Amniotic stem cell (primary cell): ENCODE data around the gene TSPY3.
"Not testable (repeated sequence)": the region's sequence is repeated elsewhere in the genome, so short reads cannot be mapped to it uniquely, and the experiment has no call there.

Experiments used
- DNase-seq: peaks from one replicate; lab custom pipeline; 2025; lab: John Stamatoyannopoulos, UW

Gene TSPY3

GRCh38 chrY:9398121-9398520, at the start of gene TSPY3:
TSS of gene TSPY3 (plus strand) at chrY:9398421. CDS start at chrY:9398467, 46 bp downstream.
- DNase-seq: not testable (repeated sequence)

DNA sequence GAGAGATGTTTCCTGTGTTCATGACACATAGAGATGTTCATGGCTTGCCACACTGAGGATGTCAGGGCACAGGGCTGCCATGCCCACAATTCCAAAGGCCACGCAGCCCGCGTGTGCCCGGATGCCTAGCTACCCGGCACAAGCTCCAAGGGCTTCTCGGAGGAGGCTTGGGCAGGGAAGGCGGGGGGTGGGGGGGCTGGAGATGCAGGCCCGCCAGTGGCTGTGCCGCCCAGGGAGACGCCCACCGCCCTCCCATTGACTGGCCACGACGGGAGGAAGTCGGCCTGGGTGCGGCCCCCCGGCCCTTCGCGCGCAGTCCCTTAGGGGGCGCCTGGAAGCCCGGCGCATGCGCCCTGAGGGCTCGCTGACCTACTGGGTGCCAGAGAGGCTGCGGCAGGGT, 40.7 kb upstream of the TSPY3 start, which contains the start of gene TSPY8:
Gene TSPY8 (plus strand): TSS at position 301 of the 400 bp plus-strand sequence. CDS start 46 bp downstream, at position 347.
- not testable (repeated sequence) for DNase-seq

GRCh38 chrY:9396527-9396926, 1.7 kb upstream of the TSPY3 start:
- not testable (repeated sequence) for DNase-seq
